ENCODE results near the gene SLIT3. TPM values are rescaled to one million over a fixed set of nuclear protein-coding genes. Genes with fewer than 3 reads are reported as not detected.
"Not testable (repeated sequence)": the region's sequence is repeated elsewhere in the genome, so short reads cannot be mapped to it uniquely, and the experiment has no call there.

The SLIT3 gene
- total RNA-seq, 1 donor from 2014 or later: under 0.01 TPM

DNA sequence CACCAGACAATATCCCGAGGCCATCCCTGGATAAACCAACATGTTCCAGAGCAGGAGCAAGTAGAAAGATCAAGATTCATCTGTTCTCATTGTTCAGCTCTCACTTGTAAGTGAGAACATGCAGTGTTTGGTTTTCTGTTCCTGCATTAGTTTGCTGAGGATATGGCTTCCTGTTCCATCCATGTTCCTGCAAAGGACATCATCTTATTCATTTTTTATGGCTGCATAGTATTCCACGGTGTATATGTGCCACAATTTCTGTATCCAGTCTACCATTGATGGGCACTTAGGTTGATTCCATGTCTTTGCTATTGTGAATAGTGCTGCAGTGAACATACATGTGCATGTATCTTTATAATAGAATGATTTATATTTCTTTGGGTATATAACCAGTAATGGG is 195.4 kb downstream of the SLIT3 start:
- not testable (repeated sequence) for DNase-seq (ENCODE audit: low read depth in 2 of 2)

DNA sequence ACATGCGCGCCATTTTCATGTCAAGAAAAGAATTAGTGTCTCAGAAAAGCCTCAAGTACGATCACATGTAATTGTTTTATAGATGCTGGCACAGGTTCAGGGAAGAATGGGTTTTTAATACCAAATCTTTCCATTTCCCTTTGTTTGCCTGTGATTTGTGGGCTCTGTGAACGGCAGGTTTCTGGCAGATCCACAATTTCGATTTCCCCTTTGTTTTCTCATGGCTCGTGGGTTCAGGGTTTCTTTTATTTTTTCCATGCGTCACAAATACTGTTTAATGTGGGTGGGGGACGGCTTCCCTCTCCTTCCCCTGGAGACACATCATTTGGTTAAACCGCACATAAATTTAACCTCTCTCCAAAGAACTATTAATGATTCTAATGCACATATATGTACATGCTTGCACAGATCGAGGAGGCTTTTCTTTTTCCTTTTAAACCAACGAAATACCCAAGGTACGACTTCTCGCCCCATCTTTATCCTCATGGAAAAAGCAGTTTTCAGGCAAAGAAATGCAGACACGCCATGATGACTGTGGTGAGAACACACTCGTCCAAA is 195.9 kb downstream of the SLIT3 start:
- DNase-seq (ENCODE audit: low read depth in 2 of 2): no peak

DNA sequence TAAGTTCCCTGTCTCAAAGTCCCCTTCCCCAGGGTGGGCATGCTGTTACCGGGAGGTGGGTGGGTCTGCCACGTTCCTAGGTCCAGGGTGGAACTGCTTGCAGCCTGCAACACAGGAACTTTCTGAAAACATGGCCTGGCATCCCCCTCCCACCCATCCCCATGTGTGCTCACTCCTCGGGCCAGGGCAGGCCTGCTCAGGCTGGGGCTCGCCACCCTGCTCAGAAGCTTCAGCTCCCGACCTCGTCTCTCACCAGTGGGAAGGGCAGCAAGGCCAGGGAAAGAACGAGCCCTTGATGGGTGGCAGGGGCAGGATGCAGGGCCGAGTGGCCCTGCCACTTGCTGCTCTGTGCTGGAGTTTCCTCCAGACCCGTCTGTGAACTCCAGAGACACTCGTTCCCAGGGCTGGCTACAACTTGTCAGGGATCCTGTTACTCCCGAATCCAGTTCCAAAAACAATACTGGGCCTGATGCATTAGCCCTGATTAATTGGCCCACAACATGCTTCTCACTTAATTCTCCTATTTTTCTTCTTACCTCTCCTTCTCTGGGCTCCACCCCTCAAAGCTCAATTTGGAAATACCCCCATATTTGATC is 197.3 kb downstream of the SLIT3 start:
- no peak for DNase-seq (ENCODE audit: low read depth in 2 of 2)

GRCh38 chr5:169101966-169102365 is 199.0 kb downstream of the SLIT3 start:
- no peak for DNase-seq (ENCODE audit: low read depth in 2 of 2)

GRCh38 chr5:169100735-169101075 is 200.2 kb downstream of the SLIT3 start:
- no peak for DNase-seq (ENCODE audit: low read depth in 2 of 2)

DNA sequence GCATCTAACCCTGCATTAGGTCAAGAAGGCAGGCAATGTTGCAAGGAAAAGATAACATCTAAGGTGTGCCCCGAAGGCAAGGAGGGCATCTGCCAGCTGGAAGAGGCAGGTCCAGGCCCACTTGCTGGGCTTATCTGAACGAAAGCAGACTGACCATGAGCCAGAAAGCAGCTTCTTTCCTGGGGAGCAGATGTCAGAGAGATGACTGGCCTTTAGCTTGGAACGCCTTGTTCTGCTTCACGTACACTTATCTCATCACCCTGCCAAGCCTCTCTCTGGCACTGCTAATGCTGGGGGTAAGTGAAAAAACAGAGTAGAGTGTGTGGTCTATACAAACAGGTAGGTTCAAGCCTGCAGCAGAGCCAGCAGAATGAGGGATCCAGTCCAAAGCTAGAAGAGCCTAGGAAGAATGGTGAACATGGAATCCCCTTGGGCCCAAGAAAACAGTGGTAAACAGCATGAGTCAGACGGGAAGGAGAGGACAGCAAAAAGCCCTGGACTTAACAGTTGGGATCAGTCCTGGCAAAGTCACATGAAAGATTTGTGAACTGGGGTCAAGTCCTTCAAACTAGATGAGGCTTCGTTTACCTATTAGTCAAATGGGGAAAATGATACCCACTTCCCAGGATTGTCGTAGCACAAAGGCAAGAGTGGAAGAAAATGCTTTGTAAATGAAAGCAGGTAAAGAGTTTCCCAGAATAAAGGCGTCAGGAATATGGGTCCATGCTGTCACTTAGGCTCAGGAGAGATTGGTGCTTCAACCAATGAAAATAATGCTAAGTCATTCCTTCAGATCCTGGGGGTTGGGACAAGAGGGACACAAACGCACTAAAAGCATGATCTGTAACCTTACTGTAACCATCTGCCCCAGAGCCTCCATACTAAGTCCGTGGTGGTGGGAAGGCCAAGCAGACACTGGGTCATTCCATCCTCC is 200.9 kb downstream of the SLIT3 start:
- DNase-seq (ENCODE audit: low read depth in 2 of 2): no peak

DNA sequence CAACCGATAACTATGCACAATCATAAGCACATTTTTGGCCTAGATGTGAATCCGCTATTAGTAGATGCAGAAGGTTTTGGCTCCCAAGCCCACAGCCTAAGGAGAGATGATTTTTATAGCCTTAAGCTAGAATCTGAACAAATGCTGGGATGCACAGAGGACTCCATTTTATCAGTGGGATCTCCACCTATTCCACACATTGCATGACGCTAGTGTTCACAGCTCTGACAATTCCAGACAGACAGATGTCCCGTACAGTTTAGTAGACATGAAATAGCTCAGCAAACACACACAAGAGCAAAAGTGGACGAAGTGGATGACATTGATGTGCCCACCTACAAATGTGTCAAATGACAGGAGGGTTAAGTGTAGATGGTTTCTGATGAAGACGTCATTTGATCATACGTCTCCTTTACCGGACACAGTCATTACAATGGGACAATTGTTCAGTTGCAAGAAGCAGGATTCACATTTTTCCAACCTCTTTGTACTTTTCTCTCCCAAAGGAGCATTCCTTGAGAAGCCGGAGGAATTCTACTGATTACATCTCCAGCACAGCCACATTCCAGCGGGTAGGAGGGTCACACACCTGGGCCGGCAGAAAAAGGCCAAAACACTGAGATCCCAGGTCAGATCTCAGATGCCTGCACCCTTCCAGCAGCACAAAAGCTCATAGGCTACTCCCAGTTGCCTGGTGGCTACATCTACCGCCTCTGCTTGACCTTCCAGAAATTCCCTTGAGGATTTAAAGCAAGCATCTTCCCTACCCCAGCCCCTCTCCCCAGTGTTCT is 202.4 kb downstream of the SLIT3 start:
- DNase-seq (ENCODE audit: low read depth in 2 of 2): no peak

GRCh38 chr5:169097374-169098326 is 203.3 kb downstream of the SLIT3 start:
- no peak for DNase-seq (ENCODE audit: low read depth in 2 of 2)

- no peak for DNase-seq (ENCODE audit: low read depth in 2 of 2)
These were observed 205.0 kb downstream of the SLIT3 start for GRCh38 chr5:169095976-169096375.

- no peak for DNase-seq (ENCODE audit: low read depth in 2 of 2)
These were observed 205.5 kb downstream of the SLIT3 start for GRCh38 chr5:169095410-169095960.

GRCh38 chr5:169094586-169095409 is 206.1 kb downstream of the SLIT3 start:
- DNase-seq (ENCODE audit: low read depth in 2 of 2): no peak

- no peak for DNase-seq (ENCODE audit: low read depth in 2 of 2)
These were observed 209.5 kb downstream of the SLIT3 start for GRCh38 chr5:169091396-169091980.

DNA sequence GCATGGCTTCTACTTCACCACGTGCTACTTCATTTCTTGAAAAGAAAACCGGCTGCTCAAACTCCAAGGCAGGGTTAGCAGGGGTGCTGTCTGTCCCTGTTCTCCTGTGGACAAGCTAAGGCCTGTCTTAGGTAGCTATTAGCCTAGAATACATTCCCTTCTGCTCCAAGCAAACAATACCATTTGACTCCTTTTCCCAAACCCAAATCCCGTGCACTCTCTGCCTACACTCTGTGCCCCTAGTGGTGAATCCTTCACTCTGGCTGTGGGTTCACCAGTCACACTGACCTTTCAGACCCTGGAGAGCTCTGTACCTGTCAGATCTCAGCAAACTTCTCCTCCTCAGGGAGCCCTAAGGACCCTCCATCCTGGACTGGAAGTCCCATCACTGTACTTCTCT is 211.6 kb downstream of the SLIT3 start:
- DNase-seq (ENCODE audit: low read depth in 2 of 2): no peak

- DNase-seq (ENCODE audit: low read depth in 2 of 2): no peak
These were observed 212.8 kb downstream of the SLIT3 start for GRCh38 chr5:169088028-169088725.

- DNase-seq (ENCODE audit: low read depth in 2 of 2): no peak
These were observed 215.3 kb downstream of the SLIT3 start for GRCh38 chr5:169085636-169086035.

DNA sequence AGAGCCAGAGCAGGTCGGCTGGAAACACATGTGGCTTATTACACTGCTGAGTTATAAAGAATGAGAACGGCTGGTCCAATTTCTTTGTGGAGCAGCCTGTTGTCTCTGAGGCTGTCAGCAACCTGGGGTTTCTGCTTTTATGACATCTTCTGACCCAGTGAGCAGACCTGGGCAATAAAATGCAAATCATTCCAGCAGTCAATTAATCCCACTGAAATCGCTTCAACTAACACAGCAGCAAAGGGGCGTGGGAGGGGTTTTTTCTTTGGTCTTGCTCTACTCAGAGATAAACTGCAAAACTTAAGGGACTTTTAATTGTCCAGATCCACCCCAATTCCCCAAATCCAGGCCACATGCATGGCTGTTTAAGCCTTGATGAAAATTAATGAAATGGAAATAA is 215.7 kb downstream of the SLIT3 start:
- DNase-seq (ENCODE audit: low read depth in 2 of 2): no peak

DNA sequence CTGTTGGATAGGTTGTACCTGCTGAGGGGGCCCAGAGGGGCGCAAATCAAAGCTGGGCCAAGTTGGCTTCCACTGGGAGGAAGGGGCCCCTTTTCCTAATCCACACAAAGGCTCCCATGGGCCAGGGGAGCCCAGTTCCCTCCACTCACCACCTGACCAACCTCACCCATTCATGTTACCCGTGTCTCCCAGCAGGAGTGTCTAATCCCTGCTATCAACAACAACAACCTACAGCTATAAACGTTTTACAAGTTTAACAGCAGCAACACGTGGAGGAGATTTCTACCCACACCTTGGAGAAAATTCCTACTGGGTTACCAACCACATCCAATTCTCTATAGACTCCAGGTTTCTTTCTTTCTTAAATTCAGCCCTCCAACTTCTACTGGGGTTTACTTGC is 216.2 kb downstream of the SLIT3 start:
- no peak for DNase-seq (ENCODE audit: low read depth in 2 of 2)

DNA sequence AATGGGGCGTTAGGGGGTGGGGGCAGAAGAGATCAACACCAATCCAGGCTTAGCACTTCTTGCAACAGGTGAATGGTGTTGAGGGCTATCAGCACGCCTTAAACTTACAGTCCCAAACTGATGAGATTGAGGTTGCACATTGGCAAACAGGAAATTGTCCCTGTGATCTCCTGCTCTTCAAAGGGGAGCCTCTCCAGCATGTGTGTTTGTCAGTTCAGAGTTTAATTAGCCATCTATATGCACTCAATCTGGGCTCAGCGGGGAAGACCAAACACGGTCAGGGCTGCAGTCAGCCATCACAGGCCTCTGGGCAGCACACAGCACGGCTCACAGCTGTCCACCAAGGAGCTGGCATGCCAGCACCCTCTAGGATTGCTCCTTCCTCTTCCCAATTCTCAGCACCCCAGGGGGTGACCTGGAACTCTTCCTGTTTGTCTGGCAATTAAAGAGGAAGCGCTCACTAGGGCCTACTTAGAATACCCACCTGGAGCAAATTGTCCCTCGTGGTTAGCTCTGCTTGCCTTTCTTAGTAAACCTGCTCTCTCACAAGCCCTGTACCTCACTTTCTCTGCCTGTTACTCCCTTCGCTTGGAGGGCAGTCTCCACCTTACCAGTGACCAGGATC is 217.4 kb downstream of the SLIT3 start:
- DNase-seq (ENCODE audit: low read depth in 2 of 2): no peak
